Heart right ventricle (tissue), 16 donors: ENCODE data around the gene DNAJB5. TPM values are rescaled to one million over a fixed set of nuclear protein-coding genes. Genes with fewer than 3 reads are reported as not detected.
A peak's percentile ranks its signal among the peaks of the same experiment; 100 is the strongest.

ENCODE experiments used
- ATAC-seq, 8 donors: fragments of 200-7000 bp; cut with Tn5 transposase; one replicate each; pipeline ENCODE4 v1.9.1; 2020; ENCODE audit warnings: mild to moderate bottlenecking in 8 of 8, moderate library complexity in 8 of 8, moderate number of reproducible peaks in 1 of 8
- DNase-seq, 2 donors: peaks; one replicate each; pipeline ENCODE4 v3.0.0-alpha.2; 2020
- H3K27ac ChIP-seq, 10 donors: fragments of 200-600 bp; sonication (generic) in 2 of 10; one replicate each; pipeline versions ENCODE4 v1.5.0 to v1.8.0; 2020 to 2022; ENCODE audit warnings: mild to moderate bottlenecking in 3 of 10
- H3K27me3 ChIP-seq, 7 donors: fragments of 200-600 bp; one replicate each; pipeline ENCODE4 v1.8.0; 2021 to 2022; ENCODE audit warnings: mild to moderate bottlenecking in 2 of 7
- H3K36me3 ChIP-seq, 9 donors: fragments of 200-600 bp; sonication (generic) in 1 of 9; one replicate each; pipeline versions ENCODE4 v1.5.0 to v1.8.0; 2020 to 2022; ENCODE audit warnings: mild to moderate bottlenecking in 2 of 9
- H3K4me1 ChIP-seq, 9 donors: fragments of 200-600 bp; sonication (generic) in 1 of 9; one replicate each; pipeline versions ENCODE4 v1.5.0 to v1.8.0; 2020 to 2022; ENCODE audit warnings: mild to moderate bottlenecking in 4 of 9
- H3K4me3 ChIP-seq, 10 donors: fragments of 200-600 bp; sonication (generic) in 2 of 10; one replicate each; pipeline versions ENCODE4 v1.5.0 to v1.8.0; 2020 to 2022; ENCODE audit warnings: mild to moderate bottlenecking in 7 of 10, moderate library complexity in 2 of 10
- H3K9me3 ChIP-seq, 11 donors: fragments of 200-600 bp in 10 of 11; sonication (generic) in 2 of 11; one replicate each; pipeline versions ENCODE4 v1.5.0 to v1.8.0; 2013 to 2022; ENCODE audit warnings: mild to moderate bottlenecking in 2 of 11, control low read depth in 1 of 11, moderate library complexity in 1 of 11
- WGBS, 2 donors: extraction: QIAGEN DNeasy Blood & Tissue Kit; methylation state at CpG; one replicate each; pipeline ENCODE4 v1.1.7; 2013; ENCODE audit warnings: inconsistent platforms in 1 of 2; 5-methylcytosine and 5-hydroxymethylcytosine counted together
- intact Hi-C, 10 donors: fragments of 100-400 bp; cut with DNase I; formaldehyde crosslinking; loops; one replicate each; pipeline versions ENCODE4 v1.11.1 to v1.14.2; 2022
- polyA plus RNA-seq, 2 donors: library from polyadenylated mRNA; stranded (reverse); fragments of 200-250 nt; gene quantifications; one replicate each; pipeline ENCODE4 v1.2.3, GENCODE V29; 2013
- total RNA-seq, 10 donors: library from RNA; stranded (reverse); fragmentation: NEBNext Ultra II Directional in 3 of 10; extraction: Animal tissue kit (Norgen Biotek cat#: 25700) in 3 of 10; gene quantifications; one replicate each; pipeline versions ENCODE4 v1.2.1 to v1.2.4, GENCODE V29; 2021 to 2023
- TF ChIP-seq, protein P1 (sequence below), 9 donors: fragments of 200-600 bp; sonication (generic) in 2 of 9; IDR thresholded peaks; one replicate each; pipeline versions ENCODE4 v1.5.0 to v1.8.0; 2021 to 2022; ENCODE audit warnings: antibody characterized with exemption in 9 of 9, mild to moderate bottlenecking in 5 of 9, moderate library complexity in 1 of 9
- donor health status: Arrhythmogenic right ventricular cardiomyopathy.
- donor health status: ischemic (EF 13 %, LVEDD 7.1; RV severe dilation, severe dysfunction).
- donor health status: healthy with polysubstance abuse.
- donor health status: DM: no; HTN: yes; CAD: no.
- donor health status: DM: no; HTN: no; CAD: no.
- donor health status: ischemic (EF 25% LVEDD 6.9; RV normal size, moderate dysfunction).
- donor health status: ischemic (EF 25% LVEDD 5.7; RV mildly dilated, moderate dysfunction).
- donor health status: healthy.
- donor health status: DM: yes; HTN: yes; CAD: no.
- donor health status: Ischemic cardiomyopathy.
- donor health status: ischemic (EF 35%, LVEDD 5.7; RV mildly dilated, moderate dysfunction).
- donor health status: nonischemic (EF 11% LVEDD 7.7; RV severe dilation, severe dysfunction).
- donor health status: DM: yes; HTN: yes; CAD: no.
- donor health status: PGD.
- donor health status: ischemic (EF 29% LVEDD 5.4; RV normal size, mild dysfunction).
- donor health status: nonischemic (EF 23%, LVEDD 6.1; RV moderate dilation, normal function).

The DNAJB5 gene
- total and polyA plus RNA-seq, 12 donors = 44.0 to 206 (median 85.1) TPM

GRCh38 chr9:34991607-34992375 is 2.2 kb downstream of the DNAJB5 start:
- Histone ChIP-seq H3K27me3 (no peaks in the 10 kb centered on the region), H3K9me3 (no peaks in the 10 kb centered on the region), H3K4me1 (peaks cover 26 to 76% (median 68%) of the 10 kb centered on the region in 9 donors), H3K36me3 (peaks cover 0 to 16% (median 7%) of the 10 kb centered on the region in 9 donors), H3K27ac (peak overlapping the region; percentile 84 to 99 (median 95)), H3K4me3 (peak overlapping the region in 2 of 10 donors; percentile 17 to 72)
- intact Hi-C loops = loop anchor here in 5 of 10 donors (5.0 to 10.0 kb wide), 5 partner anchors 63 to 121 kb away; partner anchors contain the start of genes VCP (in 2 of the 5), FANCG (in 1 of the 5) and STOML2 (in 1 of the 5)
- ATAC-seq (peak in 4 of 8 donors; percentile 5 to 40 (median 22)), DNase-seq (peak in 1 of 2 donors; percentile 34)
- TF ChIP-seq, protein P1, sequence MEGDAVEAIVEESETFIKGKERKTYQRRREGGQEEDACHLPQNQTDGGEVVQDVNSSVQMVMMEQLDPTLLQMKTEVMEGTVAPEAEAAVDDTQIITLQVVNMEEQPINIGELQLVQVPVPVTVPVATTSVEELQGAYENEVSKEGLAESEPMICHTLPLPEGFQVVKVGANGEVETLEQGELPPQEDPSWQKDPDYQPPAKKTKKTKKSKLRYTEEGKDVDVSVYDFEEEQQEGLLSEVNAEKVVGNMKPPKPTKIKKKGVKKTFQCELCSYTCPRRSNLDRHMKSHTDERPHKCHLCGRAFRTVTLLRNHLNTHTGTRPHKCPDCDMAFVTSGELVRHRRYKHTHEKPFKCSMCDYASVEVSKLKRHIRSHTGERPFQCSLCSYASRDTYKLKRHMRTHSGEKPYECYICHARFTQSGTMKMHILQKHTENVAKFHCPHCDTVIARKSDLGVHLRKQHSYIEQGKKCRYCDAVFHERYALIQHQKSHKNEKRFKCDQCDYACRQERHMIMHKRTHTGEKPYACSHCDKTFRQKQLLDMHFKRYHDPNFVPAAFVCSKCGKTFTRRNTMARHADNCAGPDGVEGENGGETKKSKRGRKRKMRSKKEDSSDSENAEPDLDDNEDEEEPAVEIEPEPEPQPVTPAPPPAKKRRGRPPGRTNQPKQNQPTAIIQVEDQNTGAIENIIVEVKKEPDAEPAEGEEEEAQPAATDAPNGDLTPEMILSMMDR (IDR thresholded peaks at IDR 0.05) = peak in 3 of 9 donors; percentile 12 to 38 (median 30)
- 61 to 64% methylated on average over 10 to 14 of the region's 15 CpGs for WGBS, 2 donors

DNA sequence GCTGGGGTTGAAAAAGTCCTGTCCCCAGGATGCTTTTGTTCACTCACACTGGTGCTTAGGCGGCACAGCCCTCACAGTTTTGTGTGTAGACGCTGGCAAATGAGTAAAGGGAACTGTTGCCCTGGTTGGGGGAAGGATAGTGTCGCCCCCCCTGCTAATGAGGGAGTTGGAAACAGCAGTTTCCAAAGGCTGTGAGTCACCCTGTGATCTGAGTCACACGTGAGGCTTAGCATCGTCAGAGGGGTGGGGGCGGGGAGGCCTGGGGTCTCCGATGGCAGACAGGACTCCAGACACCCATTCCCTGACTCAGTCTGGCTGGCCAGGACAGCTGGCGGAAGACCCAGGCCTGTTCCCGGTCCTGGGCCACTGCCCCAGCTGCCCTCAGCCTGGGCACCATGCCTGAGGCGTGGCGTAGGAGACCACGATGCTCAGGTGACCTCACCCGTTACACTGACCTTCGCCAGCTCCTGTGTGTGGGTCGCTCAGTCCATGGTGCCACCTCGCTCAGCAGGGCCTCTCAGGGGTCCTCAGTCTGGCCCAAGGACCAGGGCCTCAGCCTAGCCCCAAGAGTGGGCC is 2.9 kb downstream of the DNAJB5 start:
- intact Hi-C loops = loop anchor here in 5 of 10 donors (5.0 to 10.0 kb wide), 5 partner anchors 62 to 120 kb away; partner anchors contain the start of genes VCP (in 2 of the 5), FANCG (in 1 of the 5) and STOML2 (in 1 of the 5)
- peak overlapping the region in 3 of 10 donors; percentile 40 to 43 (median 42) for H3K4me3 ChIP-seq
- ATAC-seq = peak in 5 of 8 donors; percentile 15 to 42 (median 16)

DNA sequence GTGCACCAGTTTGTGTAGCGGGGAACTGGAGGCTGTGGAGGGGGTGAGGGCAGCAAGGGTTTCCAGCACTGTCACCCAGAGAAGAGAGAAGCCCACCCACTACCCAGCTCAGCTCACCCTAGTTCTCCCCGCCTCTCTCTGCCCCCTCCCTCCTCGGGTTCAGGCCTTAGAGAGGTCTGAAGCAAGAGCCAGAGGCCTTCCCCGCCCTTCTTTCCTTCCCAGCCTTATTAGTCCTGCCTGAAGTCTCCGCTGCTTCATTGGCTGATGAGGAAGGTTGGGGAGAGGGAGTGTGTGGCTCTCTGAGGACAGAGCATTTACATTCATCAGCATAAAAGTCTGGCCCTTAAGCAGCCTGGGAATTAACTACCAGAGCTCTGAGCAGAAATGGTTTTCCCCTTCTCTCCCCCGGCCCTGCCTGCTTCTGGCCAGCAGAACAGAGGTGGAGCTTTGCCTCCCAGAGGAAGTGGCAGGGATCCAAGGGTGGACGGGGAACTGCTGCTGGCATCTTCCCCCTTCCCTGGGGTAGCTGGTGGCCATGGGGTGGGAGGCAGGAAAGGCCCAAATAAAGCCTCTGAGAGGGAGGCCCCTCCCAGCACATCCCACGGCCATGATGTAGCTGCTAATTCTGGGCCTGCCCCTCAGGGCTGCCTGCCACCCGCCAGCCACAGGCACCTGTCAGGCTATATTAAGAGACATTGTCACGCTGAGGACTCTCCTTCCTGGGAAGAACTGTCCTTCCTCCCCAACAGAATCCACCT is 4.1 kb downstream of the DNAJB5 start:
- peaks cover 26 to 86% (median 64%) of the 10 kb centered on the region in 9 donors for H3K4me1 ChIP-seq
- intact Hi-C loops = loop anchor here in 5 of 10 donors (5.0 to 10.0 kb wide), 5 partner anchors 61 to 119 kb away; partner anchors contain the start of genes VCP (in 2 of the 5), FANCG (in 1 of the 5) and STOML2 (in 1 of the 5)
- H3K27ac ChIP-seq = peak overlapping the region; percentile 84 to 99 (median 95)
- whole genome bisulfite sequencing, 2 donors = 15 to 20% methylated on average over 10 of the region's 10 CpGs
- peaks cover 0 to 34% (median 18%) of the 10 kb centered on the region in 9 donors for H3K36me3 ChIP-seq
- ATAC-seq (peak; percentile 36 to 68 (median 58)), DNase-seq (peak; percentile 71 to 90)
- TF ChIP-seq, protein P1 (IDR thresholded peaks at IDR 0.05) = no peak
- peak overlapping the region in 8 of 10 donors; percentile 5 to 43 (median 32) for H3K4me3 ChIP-seq
- H3K27me3 ChIP-seq = no peaks in the 10 kb centered on the region
- no peaks in the 10 kb centered on the region for H3K9me3 ChIP-seq

More for the DNA sequence above, 2.9 kb downstream of the DNAJB5 start:
- peak overlapping the region; percentile 84 to 99 (median 95) for H3K27ac ChIP-seq
- H3K36me3 ChIP-seq = peaks cover 0 to 22% (median 14%) of the 10 kb centered on the region in 9 donors
- WGBS, 2 donors = 57 to 62% methylated on average over 16 of the region's 16 CpGs
- TF ChIP-seq, protein P1 (IDR thresholded peaks at IDR 0.05) = no peak
- peaks cover 26 to 82% (median 68%) of the 10 kb centered on the region in 9 donors for H3K4me1 ChIP-seq
- peak; percentile 56 to 61 for DNase-seq
- H3K27me3 ChIP-seq = no peaks in the 10 kb centered on the region
- H3K9me3 ChIP-seq = no peaks in the 10 kb centered on the region
